Endothelial cell of umbilical vein (primary cell): ENCODE results near the gene GSK3A. TPM values are rescaled to one million over a fixed set of nuclear protein-coding genes. Genes with fewer than 3 reads are reported as not detected.
A peak's percentile ranks its signal among the peaks of the same experiment; 100 is the strongest.

ENCODE experiments used
- BruUV-seq: library from RNA; stranded (reverse); fragments of 400-500 nt; replicated peaks from 2 replicates; lab custom pipeline; 2021; lab: Mats Ljungman, UMichigan
- CTCF ChIA-PET: fragments of 300-600, 350-600 bp; sonication (Branson Sonifier 250); formaldehyde crosslinking; loops from one replicate; lab custom pipeline; 2021; ENCODE audit warnings: antibody characterized with exemption, inconsistent platforms; lab: Charles Lee
- POLR2A ChIA-PET: fragments of 300-600, 350-600 bp; sonication (Branson Sonifier 250); formaldehyde crosslinking; loops from one replicate; lab custom pipeline; 2021; ENCODE audit warnings: antibody characterized with exemption, inconsistent platforms; lab: Charles Lee
- DNase-seq: peaks from one replicate; pipeline ENCODE4 v3.0.0-alpha.2; 2011; ENCODE audit warnings: low read depth, low spot score
- FAIRE-seq: peaks from 2 replicates; lab custom pipeline; 2011; peaks lifted over from hg19 to GRCh38; lab: Jason Lieb, UNC
- H2AFZ ChIP-seq: 2 replicates; pipeline ENCODE4 v1.6.0; 2012; ENCODE audit warnings: low read depth, low read length, control low read depth, inconsistent platforms
- H3K27ac ChIP-seq: 2 replicates; pipeline ENCODE4 v1.5.1; 2011; ENCODE audit warnings: low read depth, mild to moderate bottlenecking, control low read depth, low read length, moderate library complexity; ENCODE audit not compliant: insufficient read depth
- H3K27me3 ChIP-seq, 2 experiments: 2 replicates each; pipeline versions ENCODE4 v1.6.0 to v1.6.1; 2011; ENCODE audit warnings: low read length in 2 of 2, mixed read lengths in 1 of 2; ENCODE audit not compliant: control insufficient read depth in 2 of 2, insufficient read depth in 2 of 2
- H3K36me3 ChIP-seq, 2 experiments: 2 replicates in 1 of 2; 3 replicates in 1 of 2; pipeline ENCODE4 v1.5.1; 2011; ENCODE audit warnings: low read length in 2 of 2, mild to moderate bottlenecking in 1 of 2, moderate library complexity in 1 of 2; ENCODE audit not compliant: control insufficient read depth in 2 of 2, insufficient read depth in 2 of 2; ENCODE audit errors: extremely low read depth in 1 of 2
- H3K4me1 ChIP-seq: 3 replicates; pipeline ENCODE4 v1.5.1; 2011; ENCODE audit warnings: mild to moderate bottlenecking, low read length; ENCODE audit not compliant: control insufficient read depth, insufficient read depth; ENCODE audit errors: extremely low read depth
- H3K4me2 ChIP-seq: 2 replicates; pipeline ENCODE4 v1.6.1; 2011; ENCODE audit warnings: low read length, control low read depth, mixed read lengths; ENCODE audit not compliant: insufficient read depth
- H3K4me3 ChIP-seq, 3 experiments: fragments of 200-600 bp in 1 of 3; sonication (generic), shearing (Covaris generic) in 1 of 3; replicated peaks in 1 of 3; 2 replicates each; pipeline ENCODE4 v1.5.1; 2011 to 2016; ENCODE audit warnings: control low read depth in 3 of 3, low read length in 3 of 3, mild to moderate bottlenecking in 2 of 3, inconsistent platforms in 1 of 3, low read depth in 1 of 3, moderate library complexity in 1 of 3; ENCODE audit not compliant: insufficient read depth in 1 of 3
- H3K79me2 ChIP-seq: 2 replicates; pipeline ENCODE4 v1.6.0; 2012; ENCODE audit warnings: low read length, inconsistent platforms; ENCODE audit not compliant: control insufficient read depth, insufficient read depth
- H3K9ac ChIP-seq: replicated peaks from 2 replicates; pipeline ENCODE3; 2011; ENCODE audit warnings: low read length, control low read depth; ENCODE audit not compliant: insufficient read depth; ENCODE audit errors: extremely low read depth
- H3K9me1 ChIP-seq: replicated peaks from 3 replicates; pipeline ENCODE4 v1.6.0; 2011; ENCODE audit warnings: mild to moderate bottlenecking, low read length; ENCODE audit not compliant: control insufficient read depth, insufficient read depth; ENCODE audit errors: extremely low read depth
- H3K9me3 ChIP-seq: replicated peaks from 2 replicates; pipeline ENCODE4 v1.5.1; 2012; ENCODE audit warnings: low read length, inconsistent platforms; ENCODE audit not compliant: control insufficient read depth, insufficient read depth
- H4K20me1 ChIP-seq: replicated peaks from 2 replicates; pipeline ENCODE3; 2011; ENCODE audit warnings: mild to moderate bottlenecking, low read length; ENCODE audit not compliant: control insufficient read depth, insufficient read depth; ENCODE audit errors: extremely low read depth
- CTCF ChIP-seq, 2 donors: IDR thresholded peaks; 1 replicate in 1 of 2; 2 replicates in 1 of 2; pipeline ENCODE4 v1.5.1; 2011; ENCODE audit warnings: low read length in 2 of 2, mild to moderate bottlenecking in 2 of 2, moderate library complexity in 2 of 2, control low read depth in 1 of 2, inconsistent platforms in 1 of 2, low read depth in 1 of 2; ENCODE audit not compliant: insufficient read depth in 1 of 2; ENCODE audit errors: extremely low read depth in 1 of 2
- EZH2 ChIP-seq: IDR thresholded peaks from 2 replicates; pipeline ENCODE4 v1.6.1; 2012; ENCODE audit warnings: borderline replicate concordance, low read depth, mild to moderate bottlenecking, moderate library complexity, low read length, inconsistent platforms; ENCODE audit not compliant: severe bottlenecking
- FOS ChIP-seq: IDR thresholded peaks from 2 replicates; pipeline ENCODE4 v1.6.1; 2011; ENCODE audit warnings: mild to moderate bottlenecking, low read length, moderate library complexity, borderline replicate concordance; ENCODE audit not compliant: insufficient read depth
- GATA2 ChIP-seq: IDR thresholded peaks from 2 replicates; pipeline ENCODE4 v1.7.0; 2011; ENCODE audit warnings: low read depth, mild to moderate bottlenecking, moderate library complexity, mixed read lengths, low read length; ENCODE audit not compliant: insufficient read length, insufficient read depth
- JUN ChIP-seq: IDR thresholded peaks from 2 replicates; pipeline ENCODE4 v1.6.1; 2011; ENCODE audit warnings: borderline replicate concordance, low read depth; ENCODE audit not compliant: insufficient read length, insufficient read depth
- MAX ChIP-seq: IDR thresholded peaks from 2 replicates; pipeline ENCODE4 v1.6.1; 2011; ENCODE audit not compliant: insufficient read depth, insufficient read length
- MYC ChIP-seq: IDR thresholded peaks from one replicate; pipeline ENCODE4 v1.6.1; 2011; ENCODE audit warnings: mild to moderate bottlenecking, low read depth, low read length
- POLR2A ChIP-seq: IDR thresholded peaks from 2 replicates; pipeline ENCODE4 v1.6.1; 2012; ENCODE audit warnings: low read depth, mild to moderate bottlenecking, control low read depth, low read length
- POLR2AphosphoS5 ChIP-seq: IDR thresholded peaks from 2 replicates; pipeline ENCODE4 v1.6.1; 2012; ENCODE audit warnings: low read depth, mild to moderate bottlenecking, control low read depth, low read length, moderate library complexity; ENCODE audit not compliant: insufficient read depth
- dilution Hi-C: fragments of 300-500 bp; cut with MboI; formaldehyde crosslinking; loops from one replicate; pipeline ENCODE4 v1.15.0; 2019; ENCODE audit warnings: low sequenced_read_pairs; ENCODE audit not compliant: extremely low pct_ligation_motif_present
- intact Hi-C: fragments of 100-400 bp; cut with micrococcal nuclease; formaldehyde crosslinking; loops from one replicate; pipeline ENCODE4 v1.10.0; 2022
- polyA plus RNA-seq, 4 experiments: library from polyadenylated mRNA; depleted of rRNA in 3 of 4; stranded (reverse) in 3 of 4; unstranded in 1 of 4; fragments of >200 nt; gene quantifications; 2 replicates each; pipeline versions ENCODE4 v1.2.1 to v1.2.3, GENCODE V29; 2011 to 2012; ENCODE audit warnings: missing spikeins in 1 of 4
- total RNA-seq: library from RNA; stranded (reverse); gene quantifications from 2 replicates; pipeline ENCODE4 v1.2.3, GENCODE V29; 2021

Gene GSK3A
- total and polyA plus RNA-seq, 2 donors (not counting 3 experiments of a cell fraction or from before 2014, with no cell fraction given), result 49.5 to 73.7 TPM

- DNase-seq, result no peak
These were observed 312 bp downstream of the GSK3A start for GRCh38 chr19:42242069-42242511.

More at GRCh38 chr19:42242069-42242511, 312 bp downstream of the GSK3A start:
- Histone ChIP-seq H3K27ac (peak overlapping the region; percentile 3), H3K79me2 (peaks cover 32% of the 10 kb centered on the region), H3K9me3 (no peaks in the 10 kb centered on the region), H3K4me3 (peak overlapping the region; percentile 57 to 95 (median 92)), H3K9ac (peak overlapping the region; percentile 85), H3K36me3 (peaks cover 0 to 9% of the 10 kb centered on the region in 2 experiments), H3K9me1 (no peaks in the 10 kb centered on the region), H3K4me2 (peak overlapping the region; percentile 82), H3K4me1 (peaks cover 30% of the 10 kb centered on the region), H4K20me1 (no peaks in the 10 kb centered on the region), H3K27me3 (no peaks in the 10 kb centered on the region), H2AFZ (no peak overlapping the region)
- intact Hi-C loops, result loop anchor here (1.0 kb wide), 2 partner anchors 22 to 26 kb away; partner anchors contain the start of gene ZNF526
- POLR2A ChIA-PET, result interaction anchor here (0.6 to 1.8 kb wide), 5 partner anchors 9 to 181 kb away, joined by 3 to 11 read pairs (median 7); no protein-coding TSS in a partner anchor
- BruUV-seq, result no TSS peak
- CTCF ChIA-PET, result interaction anchor here (1.0 to 11.8 kb wide), 6 partner anchors 10 to 133 kb away, joined by 3 to 365 read pairs (median 6); partner anchors contain the start of genes ERF and ZNF526
- FAIRE-seq, result no peak
- no peak for TF ChIP-seq POLR2AphosphoS5
- no peak for TF ChIP-seq EZH2
- no peak for TF ChIP-seq MYC
- no peak for TF ChIP-seq MAX
- no peak for TF ChIP-seq FOS
- TF ChIP-seq JUN, result no peak
- TF ChIP-seq CTCF (IDR thresholded peaks at IDR 0.05; ENCODE audit: extremely low read depth in 1 of 2, insufficient read depth in 1 of 2, low read depth in 1 of 2, low read length in 2 of 2), result no peak
- no peak for TF ChIP-seq GATA2
- TF ChIP-seq POLR2A, result no peak
- dilution Hi-C loops, result no loop called here
